Effector memory CD8-positive, alpha-beta T cell (primary cell): ENCODE results near the gene PHF19.

Experiments used
- ATAC-seq: fragments of 150-1000 bp; cut with Tn5 transposase; replicated peaks from 2 replicates; pipeline ENCODE4 v1.10.0; 2021; ENCODE audit warnings: mild to moderate bottlenecking, moderate library complexity
- DNase-seq, 3 experiments: peaks; one replicate each; pipeline ENCODE4 v3.0.0; 2021
- H3K27ac Mint-ChIP-seq, 2 donors: one replicate each; pipeline ENCODE4 v1.8.0; 2022; ENCODE audit warnings: mild to moderate bottlenecking in 2 of 2, mixed read lengths in 2 of 2, moderate library complexity in 2 of 2
- H3K27me3 Mint-ChIP-seq, 2 donors: one replicate each; pipeline ENCODE4 v1.8.0; 2022; ENCODE audit warnings: mixed read lengths in 2 of 2
- H3K36me3 Mint-ChIP-seq: one replicate; pipeline ENCODE4 v1.8.0; 2022; ENCODE audit warnings: mild to moderate bottlenecking, moderate library complexity, mixed read lengths; ENCODE audit not compliant: insufficient read depth
- H3K4me1 Mint-ChIP-seq, 2 donors: one replicate each; pipeline ENCODE4 v1.8.0; 2022; ENCODE audit warnings: low read depth in 2 of 2, mixed read lengths in 2 of 2
- H3K4me3 Mint-ChIP-seq, 2 donors: one replicate each; pipeline ENCODE4 v1.8.0; 2022; ENCODE audit warnings: mild to moderate bottlenecking in 2 of 2, mixed read lengths in 2 of 2, moderate library complexity in 2 of 2
- H3K9me3 Mint-ChIP-seq, 2 donors: one replicate each; pipeline ENCODE4 v1.8.0; 2022; ENCODE audit warnings: mixed read lengths in 2 of 2

The PHF19 gene

GRCh38 chr9:120892748-120893610 lies 16.0 kb upstream of the PHF19 start:
- Mint-ChIP-seq H3K27me3 (no peaks in the 10 kb centered on the region), H3K4me1 (peaks cover 43 to 49% of the 10 kb centered on the region in 2 donors), H3K27ac (peak overlapping the region; percentile 95 to 96), H3K36me3 (peaks cover 13% of the 10 kb centered on the region), H3K4me3 (peak overlapping the region; percentile 65), H3K9me3 (no peaks in the 10 kb centered on the region)
- DNase-seq (peak; percentile 30 to 38 (median 36)), ATAC-seq (peak; percentile 86)

GRCh38 chr9:120891884-120892747 lies 15.1 kb upstream of the PHF19 start:
- Mint-ChIP-seq H3K27me3 (no peaks in the 10 kb centered on the region), H3K4me3 (peak overlapping the region; percentile 65), H3K36me3 (peaks cover 13% of the 10 kb centered on the region), H3K4me1 (peaks cover 42 to 47% of the 10 kb centered on the region in 2 donors), H3K9me3 (no peaks in the 10 kb centered on the region), H3K27ac (peak overlapping the region; percentile 95 to 96)
- DNase-seq = no peak
- ATAC-seq = peak; percentile 34

- ATAC-seq = peak; percentile 42
- DNase-seq = no peak
- H3K36me3 Mint-ChIP-seq = peaks cover 12% of the 10 kb centered on the region
- no peaks in the 10 kb centered on the region for H3K9me3 Mint-ChIP-seq
- peak overlapping the region; percentile 65 for H3K4me3 Mint-ChIP-seq
- H3K4me1 Mint-ChIP-seq = peaks cover 37 to 41% of the 10 kb centered on the region in 2 donors
- H3K27ac Mint-ChIP-seq = peak overlapping the region; percentile 95 to 96
- H3K27me3 Mint-ChIP-seq = no peaks in the 10 kb centered on the region
These were observed 14.4 kb upstream of the PHF19 start for GRCh38 chr9:120891245-120891883.

- Mint-ChIP-seq H3K4me3 (peak overlapping the region; percentile 65), H3K4me1 (peaks cover 41% of the 10 kb centered on the region in 2 donors), H3K27me3 (no peaks in the 10 kb centered on the region), H3K9me3 (no peaks in the 10 kb centered on the region), H3K27ac (peak overlapping the region; percentile 95 to 96), H3K36me3 (peaks cover 12% of the 10 kb centered on the region)
- ATAC-seq = no peak
- peak in 1 of 3 experiments; percentile 34 for DNase-seq
These were observed 13.6 kb upstream of the PHF19 start for GRCh38 chr9:120890320-120891244.

- Mint-ChIP-seq H3K27me3 (no peaks in the 10 kb centered on the region), H3K36me3 (peaks cover 12% of the 10 kb centered on the region), H3K27ac (peak overlapping the region; percentile 95 to 96), H3K4me3 (peak overlapping the region; percentile 17 to 65), H3K9me3 (no peaks in the 10 kb centered on the region), H3K4me1 (peaks cover 41% of the 10 kb centered on the region in 2 donors)
- no peak for DNase-seq
- no peak for ATAC-seq
These were observed 12.8 kb upstream of the PHF19 start for GRCh38 chr9:120889606-120890271.

- Mint-ChIP-seq H3K9me3 (no peaks in the 10 kb centered on the region), H3K27me3 (no peaks in the 10 kb centered on the region), H3K4me3 (no peak overlapping the region), H3K4me1 (peaks cover 42 to 43% of the 10 kb centered on the region in 2 donors), H3K36me3 (peaks cover 12% of the 10 kb centered on the region), H3K27ac (peak overlapping the region in 1 of 2 donors; percentile 25)
- DNase-seq = no peak
- ATAC-seq = no peak
These were observed 11.6 kb upstream of the PHF19 start for GRCh38 chr9:120888626-120889025.

GRCh38 chr9:120886490-120886967 lies 9.5 kb upstream of the PHF19 start:
- H3K27ac Mint-ChIP-seq = no peak overlapping the region
- peaks cover 30 to 34% of the 10 kb centered on the region in 2 donors for H3K4me1 Mint-ChIP-seq
- ATAC-seq = no peak

GRCh38 chr9:120885958-120886357 lies 9.0 kb upstream of the PHF19 start:
- no peak for DNase-seq
- H3K4me1 Mint-ChIP-seq = peaks cover 28 to 29% of the 10 kb centered on the region in 2 donors
- H3K9me3 Mint-ChIP-seq = no peaks in the 10 kb centered on the region
- peaks cover 12% of the 10 kb centered on the region for H3K36me3 Mint-ChIP-seq
- ATAC-seq = no peak
- no peak overlapping the region for H3K27ac Mint-ChIP-seq
- H3K27me3 Mint-ChIP-seq = no peaks in the 10 kb centered on the region
- H3K4me3 Mint-ChIP-seq = no peak overlapping the region

More at GRCh38 chr9:120886490-120886967, 9.5 kb upstream of the PHF19 start:
- Mint-ChIP-seq H3K9me3 (no peaks in the 10 kb centered on the region), H3K27me3 (no peaks in the 10 kb centered on the region), H3K4me3 (no peak overlapping the region), H3K36me3 (peaks cover 12% of the 10 kb centered on the region)
- DNase-seq = no peak

GRCh38 chr9:120885457-120885856 lies 8.5 kb upstream of the PHF19 start:
- no peak for ATAC-seq
- H3K4me1 Mint-ChIP-seq = peaks cover 24 to 26% of the 10 kb centered on the region in 2 donors
- DNase-seq = no peak
- H3K4me3 Mint-ChIP-seq = no peak overlapping the region
- H3K27me3 Mint-ChIP-seq = no peaks in the 10 kb centered on the region
- no peaks in the 10 kb centered on the region for H3K9me3 Mint-ChIP-seq
- no peak overlapping the region for H3K27ac Mint-ChIP-seq
- peaks cover 15% of the 10 kb centered on the region for H3K36me3 Mint-ChIP-seq

- Mint-ChIP-seq H3K9me3 (no peaks in the 10 kb centered on the region), H3K27me3 (no peaks in the 10 kb centered on the region), H3K4me3 (peak overlapping the region in 1 of 2 donors; percentile 17), H3K4me1 (peaks cover 29 to 32% of the 10 kb centered on the region in 2 donors), H3K36me3 (peaks cover 8% of the 10 kb centered on the region), H3K27ac (no peak overlapping the region)
- ATAC-seq = no peak
- DNase-seq = no peak
These were observed 6.6 kb upstream of the PHF19 start for GRCh38 chr9:120883608-120883996.

GRCh38 chr9:120882935-120883607 lies 6.1 kb upstream of the PHF19 start:
- Mint-ChIP-seq H3K9me3 (no peaks in the 10 kb centered on the region), H3K27me3 (no peaks in the 10 kb centered on the region), H3K27ac (no peak overlapping the region), H3K36me3 (peaks cover 7% of the 10 kb centered on the region), H3K4me1 (peaks cover 35 to 37% of the 10 kb centered on the region in 2 donors), H3K4me3 (peak overlapping the region; percentile 17 to 44)
- no peak for DNase-seq
- peak; percentile 86 for ATAC-seq
